GM21390 (cell line): ENCODE measurements around the gene PKNOX1.
A peak's percentile ranks its signal among the peaks of the same experiment; 100 is the strongest.
"Not testable (repeated sequence)": the region's sequence is repeated elsewhere in the genome, so short reads cannot be mapped to it uniquely, and the experiment has no call there.

Experiments
- ATAC-seq: cut with Tn5 transposase; IDR thresholded peaks from one replicate; pipeline ENCODE4 v1.9.1; 2021; ENCODE audit not compliant: unreplicated experiment

The PKNOX1 gene, protein sequence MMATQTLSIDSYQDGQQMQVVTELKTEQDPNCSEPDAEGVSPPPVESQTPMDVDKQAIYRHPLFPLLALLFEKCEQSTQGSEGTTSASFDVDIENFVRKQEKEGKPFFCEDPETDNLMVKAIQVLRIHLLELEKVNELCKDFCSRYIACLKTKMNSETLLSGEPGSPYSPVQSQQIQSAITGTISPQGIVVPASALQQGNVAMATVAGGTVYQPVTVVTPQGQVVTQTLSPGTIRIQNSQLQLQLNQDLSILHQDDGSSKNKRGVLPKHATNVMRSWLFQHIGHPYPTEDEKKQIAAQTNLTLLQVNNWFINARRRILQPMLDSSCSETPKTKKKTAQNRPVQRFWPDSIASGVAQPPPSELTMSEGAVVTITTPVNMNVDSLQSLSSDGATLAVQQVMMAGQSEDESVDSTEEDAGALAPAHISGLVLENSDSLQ

DNA sequence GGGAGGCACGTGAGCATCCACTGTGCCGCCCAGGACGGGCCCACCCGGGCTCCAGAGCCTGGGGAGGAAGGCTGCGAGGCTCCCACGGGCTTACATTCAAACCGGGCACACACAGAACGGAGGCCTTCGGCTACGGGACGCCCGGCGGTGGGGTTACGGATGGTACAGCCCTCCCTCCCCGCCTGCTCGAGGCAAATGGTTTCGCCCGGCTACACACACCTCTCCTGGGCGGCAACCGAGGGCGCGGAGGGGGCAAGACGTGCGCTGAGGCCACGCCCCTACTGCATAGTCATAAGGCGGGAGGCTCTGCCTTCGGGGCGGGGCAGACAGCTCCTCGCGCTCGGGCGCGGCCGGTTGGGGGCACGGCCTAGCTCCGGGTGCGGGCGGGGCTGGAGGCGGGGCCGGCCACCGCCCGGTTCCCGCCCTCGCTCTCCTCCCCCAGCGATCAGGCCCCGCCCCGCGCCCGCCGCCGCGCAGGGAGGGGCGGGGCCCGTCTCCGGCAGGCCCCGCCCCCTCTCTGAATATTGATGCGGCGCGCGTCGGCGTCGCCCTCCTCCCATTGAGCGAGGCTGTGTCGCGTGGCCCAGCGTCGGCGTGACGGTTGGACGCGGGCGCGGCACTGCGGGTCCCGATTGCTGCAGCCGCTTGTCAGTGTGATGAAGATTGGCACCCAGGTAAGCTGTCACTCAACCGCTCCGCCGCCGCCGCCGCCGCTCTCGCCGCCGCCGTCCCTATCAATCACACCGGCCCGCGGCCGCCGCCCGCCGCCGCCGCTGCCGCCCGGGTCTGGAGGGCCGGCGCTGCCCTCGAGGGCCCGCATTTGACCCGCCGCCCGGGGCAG, at the start of gene PKNOX1:
Gene PKNOX1 (plus strand): TSS at position 572 of the 841 bp plus-strand sequence. CDS start 29,820 bp downstream, outside the sequence.
- ATAC-seq, result peak; percentile 84

DNA sequence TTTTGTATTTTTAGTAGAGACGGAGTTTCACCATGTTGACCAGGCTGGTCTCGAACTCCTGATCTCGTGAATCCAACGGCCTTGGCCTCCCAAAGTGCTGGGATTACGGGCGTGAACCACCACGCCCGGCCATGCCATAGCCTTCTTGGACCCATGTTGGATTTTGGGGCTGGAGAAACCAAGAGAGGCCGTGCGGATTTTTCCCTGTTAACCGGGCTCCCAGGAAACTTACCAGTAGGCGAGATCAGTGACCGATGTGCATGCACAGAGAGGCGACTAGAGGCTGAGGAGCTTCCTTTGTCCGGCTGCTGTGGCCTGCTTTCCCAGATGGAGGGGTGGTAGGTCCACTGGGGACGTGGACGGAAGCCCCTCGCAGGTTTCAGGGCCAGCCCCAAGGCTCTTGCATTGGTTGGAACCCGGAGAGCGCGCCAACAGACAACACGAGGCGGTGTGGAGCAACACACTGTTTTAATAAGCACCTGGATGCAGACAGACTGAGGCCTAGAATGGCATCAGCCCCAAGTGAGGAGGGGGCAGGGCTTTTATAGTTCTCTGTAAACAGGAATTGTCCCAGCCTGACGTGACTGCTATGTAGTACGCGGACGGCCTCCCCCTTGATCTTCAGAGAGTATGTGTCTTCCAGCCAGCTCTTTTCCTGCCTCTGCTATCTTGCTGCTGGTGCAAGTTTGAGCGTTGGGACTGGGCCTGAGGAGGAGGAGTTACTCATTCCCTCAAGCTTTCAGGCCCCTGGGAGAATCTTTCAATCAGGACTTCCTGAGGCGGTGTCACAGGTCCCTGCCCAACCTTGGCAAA, 49.0 kb upstream of the PKNOX1 start, which contains the start of gene ERVH48-1:
Gene ERVH48-1 (minus strand): TSS at position 517 of the 813 bp plus-strand sequence. CDS start 6,624 bp downstream, outside the sequence.
- no peak for ATAC-seq

DNA sequence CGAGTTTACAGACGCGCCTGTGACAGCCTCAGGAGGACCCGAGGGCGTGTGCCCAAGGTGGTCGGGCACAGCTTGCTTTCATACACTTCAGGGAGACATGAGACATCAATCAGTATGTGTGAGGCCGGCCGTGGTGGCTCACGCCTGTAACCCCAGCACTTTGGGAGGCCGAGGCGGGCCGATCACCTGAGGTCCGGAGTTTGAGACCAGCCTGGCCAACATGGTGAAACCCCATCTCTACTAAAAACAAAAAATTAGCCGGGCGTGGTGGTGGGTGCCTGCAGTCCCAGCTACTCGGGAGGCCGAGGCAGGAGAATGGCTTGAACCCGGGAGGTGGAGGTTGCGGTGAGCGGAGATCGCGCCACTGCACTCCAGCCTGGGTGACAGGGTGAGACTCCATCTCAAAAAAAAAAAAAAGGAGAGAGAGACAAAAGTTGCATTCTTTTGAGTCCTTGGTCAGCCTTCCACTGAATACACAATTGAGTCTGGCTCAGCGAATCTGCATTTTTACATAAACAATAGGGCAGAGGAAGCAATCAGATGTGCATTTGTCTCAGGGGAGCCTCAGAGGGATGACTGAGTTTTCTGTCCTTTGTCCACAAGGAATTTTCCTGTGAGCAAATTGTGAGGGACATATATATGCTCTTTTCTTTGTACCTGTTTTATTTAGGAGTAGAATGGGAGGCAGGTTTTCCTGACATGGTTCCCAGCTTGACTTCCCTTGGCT, 46.7 kb upstream of the PKNOX1 start:
- ATAC-seq, result not testable (repeated sequence)

DNA sequence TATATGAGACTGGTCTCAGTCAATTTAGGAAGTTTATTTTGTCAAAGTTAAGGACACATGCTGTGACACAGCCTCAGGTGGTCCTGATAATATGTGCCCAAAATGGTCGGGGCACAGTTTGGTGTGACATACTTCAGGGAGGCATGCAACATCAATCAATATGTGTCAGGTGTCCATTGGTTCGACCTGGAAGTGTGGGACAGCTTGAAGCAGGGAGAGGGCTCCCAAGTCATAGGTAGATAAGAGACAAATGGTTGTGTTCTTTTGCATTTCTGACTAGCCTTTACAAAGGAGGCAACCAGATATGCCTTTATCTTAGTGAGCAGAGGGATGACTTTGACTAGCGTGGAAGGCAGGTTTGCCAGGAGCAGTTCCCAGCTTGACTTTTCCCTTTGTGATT, 44.4 kb upstream of the PKNOX1 start:
- ATAC-seq, result no peak

DNA sequence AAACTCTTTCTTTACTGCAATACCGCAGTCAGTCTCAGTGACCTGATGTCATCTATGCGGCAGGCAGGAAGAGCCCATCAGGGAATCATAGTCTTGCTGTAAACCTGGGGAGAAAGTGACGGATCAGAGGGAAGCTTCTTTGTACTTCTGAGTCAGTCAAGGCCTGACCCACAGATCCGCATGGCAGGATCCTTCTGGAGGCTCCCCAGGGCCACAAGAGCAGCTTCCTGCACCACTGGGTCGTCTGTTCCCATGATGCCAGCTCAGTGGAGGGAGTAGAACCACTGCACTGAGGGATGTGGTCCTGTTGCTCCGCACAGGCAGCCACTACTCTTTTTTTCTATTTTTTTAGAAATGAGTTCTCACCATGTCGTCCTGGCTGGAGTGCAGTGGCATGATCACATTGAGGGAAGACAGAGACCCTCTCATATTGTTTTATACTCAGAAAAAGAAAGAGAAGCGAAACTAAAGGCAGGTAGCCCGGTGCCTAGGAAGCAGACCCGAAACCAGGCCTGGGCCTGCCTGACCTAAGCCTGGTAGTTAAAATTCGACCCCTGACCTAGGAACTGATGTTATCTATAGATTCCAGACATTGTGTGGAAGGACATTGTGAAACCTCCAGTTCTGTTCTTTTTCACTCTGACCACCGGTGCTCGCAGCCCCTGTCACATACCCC, 42.7 kb upstream of the PKNOX1 start:
- ATAC-seq, result no peak

DNA sequence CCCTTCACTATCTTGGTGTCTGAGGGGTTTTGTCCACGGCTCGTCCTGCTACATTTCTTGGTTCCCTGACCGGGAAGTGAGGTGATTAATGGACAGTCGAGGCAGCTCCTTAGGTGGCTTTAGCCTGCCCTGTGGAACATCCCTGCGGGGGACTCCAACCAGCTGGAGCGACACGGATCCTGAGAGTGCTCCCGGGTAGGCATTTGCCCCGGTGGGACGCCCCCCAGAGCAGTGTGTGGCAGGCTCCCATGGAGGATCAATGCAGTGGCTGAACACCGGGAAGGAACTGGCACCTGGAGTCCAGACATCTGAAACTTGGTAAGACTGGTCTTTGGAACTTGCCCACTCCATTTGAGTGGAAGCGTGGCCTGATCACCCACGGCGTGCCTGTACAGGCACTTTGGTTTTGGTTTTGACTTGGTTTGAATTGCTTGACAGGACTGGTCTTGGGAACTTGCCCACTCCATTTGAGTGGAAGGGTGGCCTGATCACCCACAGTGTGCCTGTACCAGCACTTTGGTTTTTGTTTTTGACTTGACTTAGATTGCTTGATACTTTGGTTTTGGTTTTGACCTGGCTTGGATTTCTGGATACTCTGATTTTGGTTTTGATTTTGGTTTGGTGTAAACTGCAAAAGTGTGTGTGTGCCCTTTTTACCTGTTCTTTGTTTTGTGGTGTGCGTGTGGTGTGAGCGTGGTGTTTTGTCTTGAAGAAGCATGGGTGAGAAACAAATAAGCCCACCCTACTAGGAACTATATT, 41.8 kb upstream of the PKNOX1 start:
- ATAC-seq, result not testable (repeated sequence)

DNA sequence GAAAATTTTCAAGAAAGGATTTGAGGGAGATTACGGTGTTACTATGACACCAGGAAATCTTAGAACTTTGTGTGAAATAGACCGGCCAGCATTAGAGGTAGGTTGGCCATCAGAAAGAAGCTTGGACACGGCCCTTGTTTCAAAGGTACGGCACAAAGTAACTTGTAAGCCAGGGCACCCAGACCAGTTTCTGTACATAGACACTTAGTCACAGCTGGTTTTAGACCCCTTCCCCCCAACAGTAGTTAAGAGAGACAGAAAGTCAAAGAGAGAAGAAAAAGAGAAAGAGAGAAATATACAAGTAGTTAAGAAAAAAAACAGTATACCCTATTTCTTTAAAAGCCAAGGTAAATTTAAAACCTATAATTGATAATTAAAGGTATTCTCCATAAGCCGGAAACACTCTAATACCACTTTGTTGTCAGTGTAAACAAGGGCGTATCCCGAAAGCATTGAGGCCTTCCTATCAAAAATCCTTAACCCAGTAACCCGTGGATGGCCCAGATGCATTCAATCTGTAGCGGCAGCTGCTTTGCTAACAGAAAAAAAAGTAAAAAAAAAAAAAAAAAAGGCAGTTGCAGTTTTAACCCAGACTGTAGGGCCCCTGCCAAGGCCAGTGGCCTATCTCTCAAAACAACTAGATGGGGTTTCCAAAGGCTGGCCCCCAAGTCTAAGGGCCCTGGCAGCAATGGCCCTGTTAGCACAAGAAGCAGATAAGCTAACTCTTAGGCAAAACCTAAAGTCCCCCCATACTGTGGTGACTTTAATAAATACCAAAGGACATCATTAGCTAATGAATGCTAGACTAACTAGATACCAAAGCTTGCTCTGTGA, 41.0 kb upstream of the PKNOX1 start:
- ATAC-seq, result not testable (repeated sequence)

DNA sequence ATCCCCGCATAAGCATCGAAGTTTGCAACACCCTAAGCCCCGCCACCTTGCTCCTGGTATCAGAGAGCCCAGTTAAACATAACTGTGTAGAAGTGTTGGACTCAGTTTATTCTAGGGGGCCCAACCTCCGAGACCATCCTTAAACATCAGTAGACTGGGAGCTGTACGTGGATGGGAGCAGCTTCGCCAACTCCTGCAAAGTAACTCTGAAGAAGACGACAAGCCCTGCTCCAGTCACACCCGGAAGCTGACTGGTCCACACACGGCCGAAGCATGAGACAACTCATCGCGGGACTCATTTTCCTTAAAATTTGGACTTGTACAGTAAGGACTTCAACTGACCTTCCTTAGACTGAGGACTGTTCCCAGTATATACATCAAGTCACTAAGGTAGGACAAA, 40.4 kb upstream of the PKNOX1 start:
- not testable (repeated sequence) for ATAC-seq

DNA sequence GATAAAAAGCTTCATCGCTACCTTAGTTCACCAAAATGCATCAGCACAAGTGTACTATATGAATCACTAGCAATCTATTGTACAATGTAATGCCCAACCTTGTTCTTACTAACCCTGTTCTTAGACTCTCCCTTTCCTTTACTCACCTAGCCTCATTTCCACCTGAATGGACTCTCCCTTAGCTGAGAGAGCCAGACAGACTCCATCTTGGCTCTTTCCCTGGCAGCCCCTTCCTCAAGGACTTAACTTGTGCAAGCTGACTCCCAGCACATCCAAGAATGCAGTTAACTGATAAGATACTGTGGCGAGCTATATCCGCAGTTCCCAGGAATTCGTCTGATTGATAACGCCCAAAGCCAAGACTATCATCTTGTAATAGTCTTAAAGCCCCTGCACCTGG, 38.0 kb upstream of the PKNOX1 start:
- not testable (repeated sequence) for ATAC-seq

DNA sequence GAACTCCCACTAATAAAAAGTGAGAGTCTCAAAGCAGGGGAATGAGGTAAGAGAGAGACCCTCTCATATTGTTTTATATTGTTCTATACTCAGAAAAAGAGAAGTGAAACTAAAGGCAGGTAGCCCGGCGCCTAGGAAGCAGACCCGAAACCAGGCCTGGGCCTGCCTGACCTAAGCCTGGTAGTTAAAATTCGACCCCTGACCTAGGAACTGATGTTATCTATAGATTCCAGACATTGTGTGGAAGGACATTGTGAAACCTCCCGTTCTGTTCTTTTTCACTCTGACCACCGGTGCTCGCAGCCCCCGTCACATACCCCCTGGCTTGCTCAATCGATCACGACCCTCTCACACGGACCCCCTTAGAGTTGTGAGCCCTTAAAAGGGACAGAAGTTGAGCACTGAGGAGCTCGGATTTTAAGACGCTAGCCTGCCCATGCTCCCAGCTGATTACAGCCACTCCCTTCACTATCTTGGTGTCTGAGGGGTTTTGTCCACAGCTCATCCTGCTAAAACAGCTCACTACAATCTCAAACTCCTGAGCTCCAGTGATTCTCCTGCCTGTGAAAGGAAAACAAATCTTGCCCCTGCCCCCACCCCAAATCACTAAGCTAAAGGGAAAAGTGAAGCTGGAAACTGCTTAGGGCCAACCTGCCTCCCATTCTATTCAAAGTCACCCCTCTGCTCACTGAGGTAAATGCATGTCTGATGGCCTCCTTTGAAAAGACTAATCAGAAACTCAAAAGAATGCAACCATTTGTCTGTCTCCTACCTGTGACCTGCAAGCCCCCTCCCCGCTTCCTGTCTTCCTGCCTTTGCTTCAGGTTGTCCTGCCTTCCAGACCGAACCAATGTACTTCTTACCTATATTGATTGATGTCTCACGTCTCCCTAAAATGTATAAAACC, 37.1 kb upstream of the PKNOX1 start:
- ATAC-seq, result not testable (repeated sequence)

DNA sequence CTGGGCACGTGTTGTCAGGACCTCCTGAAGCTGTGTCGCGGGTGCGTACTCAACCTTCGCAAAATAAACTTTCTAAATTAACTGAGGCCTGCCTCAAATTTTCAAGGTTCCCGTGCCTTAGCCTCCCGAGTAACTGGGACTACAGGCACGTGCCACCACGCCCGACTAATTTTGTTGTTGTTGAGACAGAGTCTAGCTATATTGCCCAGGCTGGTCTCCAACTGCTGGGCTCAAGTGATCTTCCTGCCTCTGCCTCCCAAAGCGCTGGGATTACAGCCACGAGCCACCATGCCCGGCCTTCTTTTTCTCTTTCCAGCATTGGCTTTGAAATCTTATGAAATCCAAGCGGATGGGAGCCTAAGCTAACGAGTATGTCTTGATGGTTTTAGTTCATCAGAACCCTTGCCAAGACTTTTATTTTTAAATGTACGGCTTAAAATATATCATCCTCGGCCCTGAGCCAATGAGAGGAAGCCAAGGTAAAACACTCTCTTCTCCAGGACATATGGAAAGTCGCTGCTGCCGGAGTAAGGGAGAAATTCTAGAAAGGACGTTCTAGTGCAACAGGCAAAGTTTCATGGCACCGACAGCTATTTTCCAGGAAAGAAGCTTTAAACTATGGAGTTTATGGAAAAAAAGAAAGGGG, 36.3 kb upstream of the PKNOX1 start:
- ATAC-seq, result no peak

DNA sequence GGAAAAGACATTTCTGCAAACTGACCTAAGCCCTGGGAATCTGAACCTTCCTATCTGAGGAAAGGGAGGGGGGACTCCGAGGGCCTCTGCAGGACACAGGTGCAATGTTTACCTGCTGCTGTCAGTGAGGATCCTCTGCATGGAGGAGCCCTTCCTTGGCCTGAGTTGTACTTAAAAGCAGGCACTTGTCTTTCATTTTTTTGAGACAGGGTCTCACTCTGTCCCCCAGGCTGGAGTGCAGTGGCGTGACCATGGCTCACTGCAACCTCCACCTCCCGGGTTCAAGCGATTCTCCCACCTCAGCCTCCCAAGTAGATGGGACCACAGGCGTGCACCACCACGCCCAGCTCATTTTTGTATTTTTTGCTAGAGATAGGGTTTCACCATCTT, 35.8 kb upstream of the PKNOX1 start:
- ATAC-seq, result not testable (repeated sequence)

DNA sequence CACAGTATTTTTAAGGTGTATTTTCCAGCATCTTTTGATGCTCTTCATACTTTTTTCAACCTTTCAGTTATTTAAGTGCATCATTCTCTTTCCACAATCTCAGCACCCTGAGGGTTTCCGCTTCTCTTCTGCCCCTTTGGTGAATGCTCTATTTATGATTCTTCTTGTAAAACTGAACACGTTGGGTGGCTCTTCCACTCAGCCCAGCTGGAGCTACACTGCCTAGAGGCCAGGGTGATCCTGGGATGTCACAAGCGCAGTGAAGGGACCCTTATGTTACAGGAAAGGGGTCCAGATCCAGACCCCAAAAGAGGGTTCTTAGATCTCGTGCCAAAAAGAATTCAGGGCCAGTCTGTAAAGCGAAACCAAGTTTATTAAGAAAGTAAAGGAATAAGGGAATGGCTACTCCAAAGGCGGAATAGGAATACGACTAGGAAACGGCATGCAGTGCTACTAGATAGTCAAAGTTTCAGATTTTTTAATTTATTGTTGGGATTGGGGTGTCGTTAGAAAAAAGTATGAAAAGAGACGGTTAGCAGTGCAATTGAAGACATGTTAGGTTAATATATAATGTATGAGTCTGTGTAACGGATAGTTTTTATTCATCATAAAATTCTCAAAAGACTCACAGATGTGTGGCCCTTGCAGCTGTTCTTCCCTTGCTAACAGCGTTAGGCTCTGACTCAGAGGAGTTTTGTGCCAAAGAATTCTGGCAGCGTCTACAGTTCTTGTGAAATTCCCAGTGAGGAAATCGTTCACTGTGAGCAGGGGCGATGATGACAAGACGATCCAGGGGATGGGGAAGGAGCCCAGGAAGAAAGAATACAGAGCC, 34.6 kb upstream of the PKNOX1 start:
- ATAC-seq, result no peak

DNA sequence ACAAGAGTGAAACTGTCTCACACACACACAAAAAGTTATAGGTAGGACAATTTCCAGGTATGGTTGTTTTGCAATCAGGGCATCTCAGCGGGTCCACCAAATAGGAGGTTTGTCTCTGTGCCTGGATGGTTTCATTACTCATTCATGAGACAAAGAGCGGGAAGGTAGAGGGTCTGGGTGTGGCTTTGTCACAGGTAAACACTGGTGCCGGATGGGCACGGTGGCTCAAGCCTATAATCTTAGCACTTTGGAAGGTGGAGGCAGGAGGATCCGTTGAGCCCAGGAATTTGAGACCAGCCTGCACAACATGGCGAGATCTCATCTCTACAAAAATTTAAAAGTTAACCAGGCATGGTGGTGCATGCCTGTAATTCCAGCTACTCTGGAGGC, 32.7 kb upstream of the PKNOX1 start:
- ATAC-seq, result no peak

DNA sequence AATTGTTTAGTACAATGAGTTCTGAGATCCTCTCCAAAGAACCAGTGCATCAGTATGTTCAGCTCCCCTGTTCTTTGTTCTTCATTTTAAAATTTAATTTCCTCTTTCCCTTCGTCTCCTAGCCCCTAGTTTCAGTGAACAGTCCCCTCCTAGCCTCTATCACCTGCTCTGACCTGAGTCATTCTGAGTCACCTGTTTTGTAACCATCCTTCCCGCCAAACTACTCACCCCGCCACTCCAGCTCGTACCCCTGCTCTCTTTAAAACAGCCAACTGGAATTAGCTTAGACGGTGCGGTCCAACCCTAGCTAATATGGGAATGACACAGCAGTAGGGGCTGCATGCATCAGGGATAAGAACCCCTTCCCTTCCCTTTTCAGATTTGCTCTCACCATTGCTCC, 32.1 kb upstream of the PKNOX1 start:
- ATAC-seq, result no peak
